WTC11 (cell line): ENCODE measurements around the gene NUP210L. TPM values are rescaled to one million over a fixed set of nuclear protein-coding genes. Genes with fewer than 3 reads are reported as not detected.

Source experiments
- ATAC-seq: fragments of 200-7000 bp; cut with Tn5 transposase; 2 replicates; pipeline ENCODE4 v1.10.0; 2021; ENCODE audit warnings: mild to moderate bottlenecking, moderate library complexity
- CTCF ChIA-PET: fragments of 300-600 bp; sonication (Branson Sonifier 250); formaldehyde crosslinking; loops from one replicate; lab custom pipeline; 2021; ENCODE audit warnings: antibody characterized with exemption; lab: Charles Lee
- POLR2A ChIA-PET: fragments of 350-600 bp; sonication (Branson Sonifier 250); formaldehyde crosslinking; loops from one replicate; lab custom pipeline; 2021; ENCODE audit warnings: antibody characterized with exemption; lab: Charles Lee
- DNase-seq: peaks from one replicate; pipeline ENCODE4 v3.0.0; 2021; ENCODE audit warnings: low spot score
- H3K27ac Mint-ChIP-seq: 2 replicates; pipeline ENCODE4 v1.8.0; 2021; ENCODE audit warnings: mixed read lengths
- H3K27me3 Mint-ChIP-seq: 2 replicates; pipeline ENCODE4 v1.8.0; 2021; ENCODE audit warnings: low read depth, mild to moderate bottlenecking, moderate library complexity, mixed read lengths
- H3K36me3 Mint-ChIP-seq: 2 replicates; pipeline ENCODE4 v1.8.0; 2021; ENCODE audit warnings: mixed read lengths
- H3K4me1 Mint-ChIP-seq: 2 replicates; pipeline ENCODE4 v1.8.0; 2022; ENCODE audit warnings: mixed read lengths
- H3K4me3 Mint-ChIP-seq: 2 replicates; pipeline ENCODE4 v1.8.0; 2021; ENCODE audit warnings: mild to moderate bottlenecking, moderate library complexity, mixed read lengths
- H3K9me3 Mint-ChIP-seq: 2 replicates; pipeline ENCODE4 v1.8.0; 2021; ENCODE audit warnings: mixed read lengths
- AFF4 ChIP-seq: sonication (generic); formaldehyde crosslinking; IDR thresholded peaks from 2 replicates; pipeline ENCODE4 v1.8.1; 2023; ENCODE audit warnings: mild to moderate bottlenecking, missing genetic modification reagents, borderline replicate concordance
- HMGA2 ChIP-seq: fragments of 250-450 bp; sonication (Bioruptor Pico); IDR thresholded peaks from 2 replicates; pipeline ENCODE4 v1.4.0; 2021; ENCODE audit warnings: mild to moderate bottlenecking, moderate library complexity
- IRF2 ChIP-seq: sonication (generic); formaldehyde crosslinking; IDR thresholded peaks from 2 replicates; pipeline ENCODE4 v1.8.0; 2022; ENCODE audit warnings: low read depth, missing genetic modification reagents, borderline replicate concordance
- NFYB ChIP-seq: sonication (generic); formaldehyde crosslinking; conservative IDR thresholded peaks from 2 replicates; pipeline ENCODE4 v1.8.0; 2022; ENCODE audit warnings: low read depth, missing genetic modification reagents
- NR1H2 ChIP-seq: sonication (generic); formaldehyde crosslinking; IDR thresholded peaks from 2 replicates; pipeline ENCODE4 v1.9.0; 2021; ENCODE audit warnings: mild to moderate bottlenecking, moderate library complexity, missing genetic modification reagents
- PRDM15 ChIP-seq: sonication (generic); formaldehyde crosslinking; IDR thresholded peaks from 2 replicates; pipeline ENCODE4 v1.8.0; 2022; ENCODE audit warnings: missing genetic modification reagents
- PREB ChIP-seq: sonication (generic); formaldehyde crosslinking; IDR thresholded peaks from 2 replicates; pipeline ENCODE4 v1.8.1; 2022; ENCODE audit warnings: mild to moderate bottlenecking, missing genetic modification reagents, moderate library complexity, borderline replicate concordance
- PRRX2 ChIP-seq: fragments of 250-450 bp; sonication (Bioruptor Pico); IDR thresholded peaks from 2 replicates; pipeline ENCODE4 v1.8.0; 2021; ENCODE audit warnings: mild to moderate bottlenecking
- RELA ChIP-seq: sonication (generic); formaldehyde crosslinking; IDR thresholded peaks from 2 replicates; pipeline ENCODE4 v1.8.1; 2022; ENCODE audit warnings: missing genetic modification reagents, mild to moderate bottlenecking, borderline replicate concordance
- USF2 ChIP-seq: sonication (generic); formaldehyde crosslinking; IDR thresholded peaks from 2 replicates; pipeline ENCODE4 v1.8.1; 2023; ENCODE audit warnings: mild to moderate bottlenecking, missing genetic modification reagents, moderate library complexity
- ZBTB21 ChIP-seq: sonication (generic); formaldehyde crosslinking; IDR thresholded peaks from 2 replicates; pipeline ENCODE4 v1.8.1; 2023; ENCODE audit warnings: mild to moderate bottlenecking, missing genetic modification reagents, borderline replicate concordance
- ZNF219 ChIP-seq: sonication (generic); formaldehyde crosslinking; IDR thresholded peaks from 2 replicates; pipeline ENCODE4 v1.8.0; 2023; ENCODE audit warnings: missing genetic modification reagents, mild to moderate bottlenecking, borderline replicate concordance
- ZNF416 ChIP-seq: fragments of 250-450 bp; sonication (Bioruptor Pico); IDR thresholded peaks from 2 replicates; pipeline ENCODE4 v1.9.0; 2021; ENCODE audit warnings: mild to moderate bottlenecking, inconsistent platforms
- ZNF671 ChIP-seq: fragments of 250-450 bp; sonication (Bioruptor Pico); IDR thresholded peaks from 2 replicates; pipeline ENCODE4 v1.8.0; 2021; ENCODE audit warnings: mild to moderate bottlenecking
- total RNA-seq: library from RNA; stranded (reverse); gene quantifications from 3 replicates; pipeline ENCODE4 v1.2.3, GENCODE V29; 2021
- TF ChIP-seq, protein P1 (sequence below): sonication (generic); formaldehyde crosslinking; IDR thresholded peaks from 2 replicates; pipeline ENCODE4 v1.8.0; 2022; ENCODE audit warnings: mild to moderate bottlenecking, missing genetic modification reagents
- TF ChIP-seq, protein P2 (sequence below): fragments of 250-450 bp; sonication (Bioruptor Pico); IDR thresholded peaks from 2 replicates; pipeline ENCODE4 v2.1.2; 2022; ENCODE audit warnings: mild to moderate bottlenecking, moderate library complexity

Gene NUP210L
- total RNA-seq, 1 experiment from 2014 or later = 0.02 TPM

DNA sequence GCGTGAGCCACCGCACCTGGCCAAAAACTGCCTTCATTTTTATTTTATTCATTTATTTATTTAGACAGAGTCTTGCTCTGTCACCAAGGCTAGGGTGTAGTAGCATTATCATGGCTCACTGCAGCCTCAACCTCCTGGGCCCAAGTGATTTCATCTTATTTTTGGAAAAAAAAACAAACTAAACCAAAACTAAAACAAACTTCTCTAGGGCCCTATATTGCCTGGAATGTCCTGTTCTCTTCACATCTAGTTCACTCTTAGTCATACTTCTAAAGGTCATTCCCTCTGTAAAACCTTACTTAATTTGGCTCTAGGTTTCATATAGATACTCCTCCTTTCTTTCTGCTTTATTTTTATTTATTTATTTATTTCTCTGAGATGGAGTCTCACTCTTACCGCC is 148.7 kb downstream of the NUP210L start:
- Mint-ChIP-seq H3K36me3 (no peaks in the 10 kb centered on the region), H3K27ac (no peak overlapping the region), H3K27me3 (no peaks in the 10 kb centered on the region), H3K4me3 (no peak overlapping the region), H3K9me3 (no peaks in the 10 kb centered on the region), H3K4me1 (no peaks in the 10 kb centered on the region)
- ChIA-PET CTCF (no interaction called here), POLR2A (no interaction called here)
- TF ChIP-seq IRF2 (CRISPR knock-in tag) = no peak
- TF ChIP-seq AFF4 = no peak
- no peak for TF ChIP-seq ZBTB21 (CRISPR knock-in tag)
- no peak for TF ChIP-seq RELA (CRISPR knock-in tag)
- no peak for TF ChIP-seq NFYB
- TF ChIP-seq USF2 (CRISPR knock-in tag) = no peak
- no peak for TF ChIP-seq NR1H2 (CRISPR knock-in tag)
- no peak for TF ChIP-seq ZNF219
- no peak for TF ChIP-seq ZNF416 (CRISPR knock-in tag)
- no peak for TF ChIP-seq PREB
- TF ChIP-seq, protein P1, sequence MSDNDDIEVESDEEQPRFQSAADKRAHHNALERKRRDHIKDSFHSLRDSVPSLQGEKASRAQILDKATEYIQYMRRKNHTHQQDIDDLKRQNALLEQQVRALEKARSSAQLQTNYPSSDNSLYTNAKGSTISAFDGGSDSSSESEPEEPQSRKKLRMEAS = no peak
- TF ChIP-seq PRRX2 (CRISPR knock-in tag) = no peak
- no peak for TF ChIP-seq ZNF671 (CRISPR knock-in tag)
- TF ChIP-seq HMGA2 (CRISPR knock-in tag) = no peak
- TF ChIP-seq, protein P2, sequence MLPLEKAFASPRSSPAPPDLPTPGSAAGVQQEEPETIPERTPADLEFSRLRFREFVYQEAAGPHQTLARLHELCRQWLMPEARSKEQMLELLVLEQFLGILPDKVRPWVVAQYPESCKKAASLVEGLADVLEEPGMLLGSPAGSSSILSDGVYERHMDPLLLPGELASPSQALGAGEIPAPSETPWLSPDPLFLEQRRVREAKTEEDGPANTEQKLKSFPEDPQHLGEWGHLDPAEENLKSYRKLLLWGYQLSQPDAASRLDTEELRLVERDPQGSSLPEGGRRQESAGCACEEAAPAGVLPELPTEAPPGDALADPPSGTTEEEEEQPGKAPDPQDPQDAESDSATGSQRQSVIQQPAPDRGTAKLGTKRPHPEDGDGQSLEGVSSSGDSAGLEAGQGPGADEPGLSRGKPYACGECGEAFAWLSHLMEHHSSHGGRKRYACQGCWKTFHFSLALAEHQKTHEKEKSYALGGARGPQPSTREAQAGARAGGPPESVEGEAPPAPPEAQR (CRISPR knock-in tag) = no peak
- TF ChIP-seq PRDM15 (CRISPR knock-in tag) = no peak
- DNase-seq (no peak), ATAC-seq (no peak)
